PC-3 (cell line): Measurements from ENCODE around the gene MAP4K2. TPM values are rescaled to one million over a fixed set of nuclear protein-coding genes. Genes with fewer than 3 reads are reported as not detected.
A peak's percentile ranks its signal among the peaks of the same experiment; 100 is the strongest.

Source experiments
- ATAC-seq: fragments of 200-7000 bp; cut with Tn5 transposase; 2 replicates; pipeline ENCODE4 v1.9.1; 2020; ENCODE audit warnings: mild to moderate bottlenecking, moderate library complexity
- BruUV-seq: library from RNA; stranded (reverse); fragments of 400-500 nt; replicated peaks from 2 replicates; lab custom pipeline; 2021; lab: Mats Ljungman, UMichigan
- CTCF ChIA-PET: fragments of 300-600 bp; sonication (Branson Sonifier 250); formaldehyde crosslinking; loops from one replicate; lab custom pipeline; 2022; ENCODE audit warnings: antibody characterized with exemption; lab: Charles Lee
- POLR2A ChIA-PET: fragments of 300-600 bp; sonication (Branson Sonifier 250); formaldehyde crosslinking; loops from one replicate; lab custom pipeline; 2022; ENCODE audit warnings: antibody characterized with exemption; ENCODE audit not compliant: unreplicated experiment; lab: Charles Lee
- DNase-seq: peaks from one replicate; pipeline ENCODE4 v3.0.0-alpha.2; 2015
- H2AFZ ChIP-seq: fragments of 300-600 bp; sonication (generic); 2 replicates; pipeline ENCODE4 v1.6.0; 2016; ENCODE audit warnings: antibody characterized with exemption, low read length
- H3F3A ChIP-seq: fragments of 300-600 bp; sonication (generic); one replicate; pipeline ENCODE4 v1.6.0; 2017; ENCODE audit warnings: antibody characterized with exemption, low read length, control low read depth, mild to moderate bottlenecking; ENCODE audit not compliant: unreplicated experiment
- H3K27ac ChIP-seq: fragments of 300-600 bp; sonication (generic); 2 replicates; pipeline ENCODE4 v1.5.1; 2016; ENCODE audit warnings: mild to moderate bottlenecking, low read length
- H3K27me3 ChIP-seq: fragments of 300-600 bp; sonication (generic); 2 replicates; pipeline ENCODE4 v1.6.1; 2016; ENCODE audit warnings: low read length, mixed read lengths
- H3K36me3 ChIP-seq: fragments of 300-600 bp; sonication (generic); 2 replicates; pipeline ENCODE4 v1.6.1; 2016; ENCODE audit warnings: low read depth, mixed run types, low read length, mixed read lengths
- H3K4me1 ChIP-seq: fragments of 300-600 bp; sonication (generic); 2 replicates; pipeline ENCODE4 v1.5.1; 2016; ENCODE audit warnings: low read length; ENCODE audit not compliant: insufficient read depth
- H3K4me2 ChIP-seq: fragments of 300-600 bp; sonication (generic); 2 replicates; pipeline ENCODE4 v1.6.0; 2016; ENCODE audit warnings: low read length
- H3K4me3 ChIP-seq: fragments of 300-600 bp; sonication (generic); 2 replicates; pipeline ENCODE4 v1.5.1; 2016; ENCODE audit warnings: mild to moderate bottlenecking, low read length, mixed read lengths
- H3K79me2 ChIP-seq: fragments of 300-600 bp; sonication (generic); 2 replicates; pipeline ENCODE4 v1.6.1; 2017; ENCODE audit warnings: low read length, mixed read lengths
- H3K9ac ChIP-seq: fragments of 300-600 bp; sonication (generic); 2 replicates; pipeline ENCODE4 v1.6.0; 2016; ENCODE audit warnings: mild to moderate bottlenecking, low read length
- H3K9me2 ChIP-seq: fragments of 300-600 bp; sonication (generic); replicated peaks from 2 replicates; pipeline ENCODE4 v1.6.1; 2016; ENCODE audit warnings: mixed run types, low read length, mixed read lengths
- H3K9me3 ChIP-seq: fragments of 300-600 bp; sonication (generic); 2 replicates; pipeline ENCODE4 v1.6.1; 2016; ENCODE audit warnings: low read length, mixed read lengths
- H4K20me1 ChIP-seq: fragments of 300-600 bp; sonication (generic); 2 replicates; pipeline ENCODE4 v1.6.1; 2016; ENCODE audit warnings: low read length, mixed read lengths
- CTCF ChIP-seq: fragments of 300-600 bp; sonication (generic); conservative IDR thresholded peaks from 2 replicates; pipeline ENCODE4 v1.5.1; 2017; ENCODE audit warnings: antibody characterized with exemption, low read depth, mild to moderate bottlenecking, low read length
- EZH2 ChIP-seq: fragments of 300-600 bp; sonication (generic); IDR thresholded peaks from one replicate; pipeline ENCODE4 v1.6.1; 2017; ENCODE audit warnings: antibody characterized with exemption, mild to moderate bottlenecking, low read length; ENCODE audit not compliant: unreplicated experiment
- EZH2phosphoT487 ChIP-seq: fragments of 300-600 bp; sonication (generic); IDR thresholded peaks from 2 replicates; pipeline ENCODE4 v1.6.1; 2018; ENCODE audit warnings: mild to moderate bottlenecking, antibody characterized with exemption, low read length, borderline replicate concordance
- intact Hi-C: fragments of 100-400 bp; cut with micrococcal nuclease; formaldehyde crosslinking; loops from 2 replicates; pipeline ENCODE4 v1.9.0; 2023
- total RNA-seq: library from RNA; depleted of rRNA; stranded (reverse); fragments of >200 nt; gene quantifications from 2 replicates; pipeline ENCODE4 v1.2.3, GENCODE V29; 2014

The MAP4K2 gene
- total RNA-seq, 1 experiment from 2014 or later: 55.6 TPM

DNA sequence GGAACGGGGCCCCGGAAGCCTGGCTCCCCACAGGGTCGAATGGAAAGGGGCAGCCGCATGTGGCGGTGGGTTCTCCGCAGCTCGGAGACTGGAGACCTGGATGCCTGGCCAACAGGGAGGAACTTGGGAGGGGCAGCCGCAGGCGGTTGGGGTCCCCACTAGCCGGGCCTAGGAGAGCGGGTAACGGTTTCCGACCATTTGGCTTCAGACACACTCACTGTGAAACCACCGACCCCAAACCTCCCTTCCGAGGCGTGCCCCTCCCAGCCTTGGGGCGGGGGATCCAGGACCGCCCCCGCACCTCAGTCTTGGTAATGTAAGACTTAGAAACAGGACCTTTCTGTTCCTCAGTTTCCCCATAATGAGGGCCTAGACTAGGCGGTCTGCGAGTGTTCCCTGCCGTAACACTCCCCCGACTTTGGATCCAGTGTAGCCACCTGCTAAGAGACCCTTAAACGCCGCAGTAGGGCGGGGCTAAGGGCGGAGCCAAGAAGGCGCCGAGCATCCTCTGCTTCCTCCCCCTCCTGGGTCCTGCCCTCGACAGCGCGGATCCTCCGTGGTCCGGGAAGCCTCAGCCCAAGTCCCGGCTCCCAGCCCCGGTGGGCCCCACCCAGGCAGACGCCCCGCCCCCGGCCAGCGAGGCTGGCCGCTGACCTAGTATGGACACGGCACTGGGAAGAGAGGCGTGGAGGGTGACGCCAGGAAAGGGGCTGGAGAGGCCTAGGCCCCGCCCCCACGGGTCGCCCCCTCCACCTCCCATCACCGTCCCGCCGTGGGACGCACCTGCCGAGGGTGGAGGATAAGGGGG lies 57.3 kb downstream of the MAP4K2 start:
- H3K9me2 ChIP-seq: no peaks in the 10 kb centered on the region
- DNase-seq: no peak
- no peaks in the 10 kb centered on the region for H4K20me1 ChIP-seq
- intact Hi-C loops: no loop called here
- TF ChIP-seq EZH2: no peak
- no peak overlapping the region for H3K9ac ChIP-seq
- H3K27me3 ChIP-seq: peaks cover 36% of the 10 kb centered on the region
- no peaks in the 10 kb centered on the region for H3K79me2 ChIP-seq
- no peak overlapping the region for H2AFZ ChIP-seq
- H3F3A ChIP-seq: no peaks in the 10 kb centered on the region
- H3K36me3 ChIP-seq: no peaks in the 10 kb centered on the region
- no peak overlapping the region for H3K27ac ChIP-seq
- peak overlapping the region; percentile 20; the same call in 1 of the 2 replicates for H3K4me2 ChIP-seq
- ChIA-PET CTCF (no interaction called here), POLR2A (no interaction called here)
- no peak overlapping the region for H3K4me3 ChIP-seq
- peaks cover 13% of the 10 kb centered on the region for H3K4me1 ChIP-seq
- no peaks in the 10 kb centered on the region for H3K9me3 ChIP-seq
- ATAC-seq: no peak
- BruUV-seq: no TSS peak

- no peaks in the 10 kb centered on the region for H4K20me1 ChIP-seq
- peaks cover 36% of the 10 kb centered on the region for H3K27me3 ChIP-seq
- H3K9me2 ChIP-seq: no peaks in the 10 kb centered on the region
- ChIA-PET CTCF (no interaction called here), POLR2A (no interaction called here)
- DNase-seq (no peak), ATAC-seq (no peak)
- no peaks in the 10 kb centered on the region for H3K79me2 ChIP-seq
- peak overlapping the region; percentile 20; the same call in 1 of the 2 replicates for H3K4me2 ChIP-seq
- no TSS peak for BruUV-seq
- H3K36me3 ChIP-seq: no peaks in the 10 kb centered on the region
- H3K9ac ChIP-seq: no peak overlapping the region
- no peaks in the 10 kb centered on the region for H3F3A ChIP-seq
- H2AFZ ChIP-seq: no peak overlapping the region
- H3K27ac ChIP-seq: no peak overlapping the region
- H3K9me3 ChIP-seq: no peaks in the 10 kb centered on the region
- intact Hi-C loops: no loop called here
- H3K4me1 ChIP-seq: peaks cover 13% of the 10 kb centered on the region
- no peak overlapping the region for H3K4me3 ChIP-seq
- no peak for TF ChIP-seq CTCF
- TF ChIP-seq EZH2: peak; percentile 90
- TF ChIP-seq EZH2phosphoT487: peak; percentile 84; the same call in 1 of the 2 replicates
These were observed 57.9 kb downstream of the MAP4K2 start for GRCh38 chr11:64745189-64745520.

- ChIA-PET POLR2A (no interaction called here), CTCF (no interaction called here)
- ATAC-seq: no peak
- Histone ChIP-seq H2AFZ (no peak overlapping the region), H3K4me1 (peaks cover 13% of the 10 kb centered on the region), H4K20me1 (no peaks in the 10 kb centered on the region), H3K79me2 (no peaks in the 10 kb centered on the region), H3K36me3 (no peaks in the 10 kb centered on the region), H3K27me3 (peaks cover 36% of the 10 kb centered on the region), H3K9me2 (no peaks in the 10 kb centered on the region), H3K27ac (no peak overlapping the region), H3K9me3 (no peaks in the 10 kb centered on the region), H3K4me2 (peak overlapping the region; percentile 90; the same call in 1 of the 2 replicates), H3K4me3 (no peak overlapping the region), H3K9ac (no peak overlapping the region), H3F3A (no peaks in the 10 kb centered on the region)
- no TSS peak for BruUV-seq
- intact Hi-C loops: no loop called here
- no peak for DNase-seq
- TF ChIP-seq EZH2phosphoT487: no peak
- TF ChIP-seq CTCF: no peak
- TF ChIP-seq EZH2: no peak
These were observed 58.3 kb downstream of the MAP4K2 start for GRCh38 chr11:64744544-64745188.
